Neural progenitor cell (in vitro differentiated cells): ENCODE measurements around the gene PRDM5. TPM values are rescaled to one million over a fixed set of nuclear protein-coding genes. Genes with fewer than 3 reads are reported as not detected.

Source experiments
- DNase-seq: peaks from one replicate; pipeline ENCODE4 v3.0.0-alpha.2; 2016; ENCODE audit warnings: low spot score
- H2AFZ ChIP-seq: fragments of 200-600 bp; sonication (generic); replicated peaks from 2 replicates; pipeline ENCODE4 v1.6.1; 2016; ENCODE audit warnings: antibody characterized with exemption
- H3F3A ChIP-seq: fragments of 200-600 bp; sonication (generic); 2 replicates; pipeline ENCODE4 v1.6.1; 2016; ENCODE audit warnings: antibody characterized with exemption, low read depth
- H3K27ac ChIP-seq: fragments of 200-600 bp; sonication (generic); 2 replicates; pipeline ENCODE4 v1.5.1; 2016; ENCODE audit warnings: mild to moderate bottlenecking
- H3K27me3 ChIP-seq: fragments of 200-600 bp; sonication (generic); 2 replicates; pipeline ENCODE4 v1.6.1; 2016; ENCODE audit warnings: mild to moderate bottlenecking, moderate library complexity
- H3K36me3 ChIP-seq: fragments of 200-600 bp; sonication (generic); 2 replicates; pipeline ENCODE4 v1.5.1; 2016
- H3K4me1 ChIP-seq: fragments of 200-600 bp; sonication (generic); 2 replicates; pipeline ENCODE4 v1.6.1; 2016; ENCODE audit warnings: mixed run types
- H3K4me2 ChIP-seq: fragments of 200-600 bp; sonication (generic); 2 replicates; pipeline ENCODE4 v1.6.1; 2016
- H3K4me3 ChIP-seq: fragments of 200-600 bp; sonication (generic); 2 replicates; pipeline ENCODE4 v1.5.1; 2016
- H3K79me2 ChIP-seq: fragments of 200-600 bp; sonication (generic); 2 replicates; pipeline ENCODE4 v1.6.1; 2016; ENCODE audit warnings: low read depth
- H3K9ac ChIP-seq: fragments of 200-600 bp; sonication (generic); 2 replicates; pipeline ENCODE4 v1.6.1; 2016
- H3K9me3 ChIP-seq: fragments of 200-600 bp; sonication (generic); 2 replicates; pipeline ENCODE4 v1.5.1; 2016; ENCODE audit warnings: low read depth
- H4K20me1 ChIP-seq: fragments of 200-600 bp; sonication (generic); 2 replicates; pipeline ENCODE4 v1.6.1; 2016; ENCODE audit warnings: low read depth
- H3K27ac Mint-ChIP-seq: 3 replicates; pipeline ENCODE4 v1.8.0; 2021; ENCODE audit warnings: mixed read lengths
- H3K27me3 Mint-ChIP-seq: 2 replicates; pipeline ENCODE4 v1.8.0; 2022; ENCODE audit warnings: low read depth, mild to moderate bottlenecking, inconsistent platforms, moderate library complexity, mixed read lengths; ENCODE audit not compliant: insufficient read depth
- H3K36me3 Mint-ChIP-seq: 3 replicates; pipeline ENCODE4 v1.8.0; 2021; ENCODE audit warnings: mixed read lengths
- H3K4me1 Mint-ChIP-seq: 3 replicates; pipeline ENCODE4 v1.8.0; 2021; ENCODE audit warnings: mixed read lengths
- H3K4me3 Mint-ChIP-seq: 3 replicates; pipeline ENCODE4 v1.8.0; 2021; ENCODE audit warnings: mild to moderate bottlenecking, moderate library complexity, mixed read lengths
- H3K9me3 Mint-ChIP-seq: 3 replicates; pipeline ENCODE4 v1.8.0; 2020; ENCODE audit warnings: mixed read lengths
- CTCF ChIP-seq: fragments of 200-600 bp; sonication (generic); IDR thresholded peaks from 2 replicates; pipeline ENCODE4 v1.5.1; 2017; ENCODE audit warnings: antibody characterized with exemption, mild to moderate bottlenecking
- EZH2 ChIP-seq: fragments of 200-600 bp; sonication (generic); IDR thresholded peaks from 2 replicates; pipeline ENCODE4 v1.6.1; 2017; ENCODE audit warnings: antibody characterized with exemption, mild to moderate bottlenecking, moderate library complexity
- EZH2phosphoT487 ChIP-seq: fragments of 200-600 bp; sonication (generic); IDR thresholded peaks from 2 replicates; pipeline ENCODE4 v1.6.1; 2017; ENCODE audit warnings: antibody characterized with exemption
- total RNA-seq: library from RNA; depleted of rRNA; stranded (reverse); fragments of >200 nt; gene quantifications from 2 replicates; pipeline ENCODE4 v1.2.3, GENCODE V29; 2015; ENCODE audit warnings: low replicate concordance

PRDM5 gene
- total RNA-seq, 1 donor from 2014 or later = 51.7 TPM

- Mint-ChIP-seq H3K27ac (no peak overlapping the region), H3K4me3 (no peak overlapping the region), H3K36me3 (no peaks in the 10 kb centered on the region), H3K9me3 (no peaks in the 10 kb centered on the region), H3K4me1 (no peaks in the 10 kb centered on the region), H3K27me3 (peaks cover 4% of the 10 kb centered on the region)
- H3F3A ChIP-seq = no peaks in the 10 kb centered on the region
- H3K27ac ChIP-seq = no peak overlapping the region
- H4K20me1 ChIP-seq = no peaks in the 10 kb centered on the region
- H3K79me2 ChIP-seq = no peaks in the 10 kb centered on the region
- H3K4me3 ChIP-seq = no peak overlapping the region
- no peak for DNase-seq
- TF ChIP-seq CTCF = no peak
- no peak for TF ChIP-seq EZH2phosphoT487
- no peak for TF ChIP-seq EZH2
- no peaks in the 10 kb centered on the region for H3K9me3 ChIP-seq
- peaks cover 10% of the 10 kb centered on the region for H3K4me1 ChIP-seq
- no peak overlapping the region for H2AFZ ChIP-seq
- H3K9ac ChIP-seq = no peak overlapping the region
- no peak overlapping the region for H3K4me2 ChIP-seq
- H3K27me3 ChIP-seq = no peaks in the 10 kb centered on the region
- no peaks in the 10 kb centered on the region for H3K36me3 ChIP-seq
These were observed 67.1 kb downstream of the PRDM5 start for GRCh38 chr4:120855307-120856001.

GRCh38 chr4:120853161-120853935, 69.2 kb downstream of the PRDM5 start:
- no peaks in the 10 kb centered on the region for H3K79me2 ChIP-seq
- no peaks in the 10 kb centered on the region for H3K36me3 ChIP-seq
- no peaks in the 10 kb centered on the region for H3K9me3 ChIP-seq
- no peak overlapping the region for H3K9ac ChIP-seq
- no peaks in the 10 kb centered on the region for H3F3A ChIP-seq
- H3K4me3 Mint-ChIP-seq = no peak overlapping the region
- TF ChIP-seq EZH2 = no peak
- no peak for TF ChIP-seq CTCF
- TF ChIP-seq EZH2phosphoT487 = no peak
- H2AFZ ChIP-seq = no peak overlapping the region
- H3K9me3 Mint-ChIP-seq = no peaks in the 10 kb centered on the region
- H3K27ac ChIP-seq = no peak overlapping the region
- peaks cover 5% of the 10 kb centered on the region for H3K4me1 ChIP-seq
- H4K20me1 ChIP-seq = no peaks in the 10 kb centered on the region
- no peaks in the 10 kb centered on the region for H3K27me3 ChIP-seq
- no peak overlapping the region for H3K4me2 ChIP-seq
- no peak overlapping the region for H3K27ac Mint-ChIP-seq
- no peak for DNase-seq
- H3K36me3 Mint-ChIP-seq = no peaks in the 10 kb centered on the region
- H3K4me3 ChIP-seq = no peak overlapping the region
- H3K4me1 Mint-ChIP-seq = no peaks in the 10 kb centered on the region
- peaks cover 4% of the 10 kb centered on the region for H3K27me3 Mint-ChIP-seq

GRCh38 chr4:120850018-120850599, 72.4 kb downstream of the PRDM5 start:
- no peak for DNase-seq
- H3K36me3 ChIP-seq = no peaks in the 10 kb centered on the region
- H3K27ac ChIP-seq = no peak overlapping the region
- no peaks in the 10 kb centered on the region for H3K79me2 ChIP-seq
- Mint-ChIP-seq H3K36me3 (no peaks in the 10 kb centered on the region), H3K4me1 (no peaks in the 10 kb centered on the region), H3K27ac (no peak overlapping the region), H3K27me3 (peaks cover 4% of the 10 kb centered on the region), H3K9me3 (no peaks in the 10 kb centered on the region), H3K4me3 (no peak overlapping the region)
- H3K9me3 ChIP-seq = no peaks in the 10 kb centered on the region
- H3K4me2 ChIP-seq = no peak overlapping the region
- H3K4me3 ChIP-seq = no peak overlapping the region
- no peaks in the 10 kb centered on the region for H3K27me3 ChIP-seq
- TF ChIP-seq EZH2phosphoT487 = no peak
- TF ChIP-seq EZH2 = no peak
- no peak for TF ChIP-seq CTCF
- no peaks in the 10 kb centered on the region for H3F3A ChIP-seq
- H4K20me1 ChIP-seq = no peaks in the 10 kb centered on the region
- no peak overlapping the region for H2AFZ ChIP-seq
- no peak overlapping the region for H3K9ac ChIP-seq
- no peaks in the 10 kb centered on the region for H3K4me1 ChIP-seq
